HG03196 (cell line): ENCODE measurements around the gene RHOT1.
"Not testable (repeated sequence)": the region's sequence is repeated elsewhere in the genome, so short reads cannot be mapped to it uniquely, and the experiment has no call there.

Source experiments
- ATAC-seq: cut with Tn5 transposase; IDR thresholded peaks from one replicate; pipeline ENCODE4 v1.9.1; 2021; ENCODE audit not compliant: unreplicated experiment

RHOT1 gene

GRCh38 chr17:32223703-32224102 lies 81.4 kb downstream of the RHOT1 start:
- ATAC-seq, result no peak

- ATAC-seq, result no peak
Observed at GRCh38 chr17:32226886-32227285, 84.6 kb downstream of the RHOT1 start.

GRCh38 chr17:32227910-32228309 lies 85.6 kb downstream of the RHOT1 start:
- no peak for ATAC-seq

- ATAC-seq, result no peak
Observed at GRCh38 chr17:32235588-32235987, 93.3 kb downstream of the RHOT1 start.

- no peak for ATAC-seq
Observed at GRCh38 chr17:32239456-32239855, 97.2 kb downstream of the RHOT1 start.

GRCh38 chr17:32240750-32241149 lies 98.4 kb downstream of the RHOT1 start:
- ATAC-seq, result no peak

GRCh38 chr17:32241640-32242039 lies 99.3 kb downstream of the RHOT1 start:
- no peak for ATAC-seq

- no peak for ATAC-seq
Observed at GRCh38 chr17:32249475-32249874, 107.2 kb downstream of the RHOT1 start.

- no peak for ATAC-seq
Observed at GRCh38 chr17:32253117-32253611, 110.9 kb downstream of the RHOT1 start.

GRCh38 chr17:32256012-32256700 lies 113.9 kb downstream of the RHOT1 start:
- ATAC-seq, result no peak

- no peak for ATAC-seq
Observed at GRCh38 chr17:32256701-32257019, 114.4 kb downstream of the RHOT1 start.

GRCh38 chr17:32258383-32259140 lies 116.3 kb downstream of the RHOT1 start:
- ATAC-seq, result no peak

GRCh38 chr17:32259586-32259985 lies 117.3 kb downstream of the RHOT1 start:
- no peak for ATAC-seq

- no peak for ATAC-seq
Observed at GRCh38 chr17:32261417-32261736, 119.1 kb downstream of the RHOT1 start.

- no peak for ATAC-seq
Observed at GRCh38 chr17:32261936-32262510, 119.7 kb downstream of the RHOT1 start.

- not testable (repeated sequence) for ATAC-seq
Observed at GRCh38 chr17:32263515-32263914, 121.2 kb downstream of the RHOT1 start.

GRCh38 chr17:32264140-32264799 lies 122.0 kb downstream of the RHOT1 start:
- no peak for ATAC-seq

- no peak for ATAC-seq
Observed at GRCh38 chr17:32264823-32265191, 122.5 kb downstream of the RHOT1 start.

- ATAC-seq, result no peak
Observed at GRCh38 chr17:32265192-32265923, 123.1 kb downstream of the RHOT1 start, which contains the start of gene RHBDL3. Gene RHBDL3 (plus strand): TSS chr17:32265832. CDS start chr17:32266190, 358 bp downstream.

GRCh38 chr17:32266051-32266388 lies 123.7 kb downstream of the RHOT1 start:
- no peak for ATAC-seq
